SK-N-DZ (cell line): ENCODE results near the gene TM7SF3. TPM values are rescaled to one million over a fixed set of nuclear protein-coding genes. Genes with fewer than 3 reads are reported as not detected.
"Not testable (repeated sequence)": the region's sequence is repeated elsewhere in the genome, so short reads cannot be mapped to it uniquely, and the experiment has no call there.

Experiments
- DNase-seq: peaks from one replicate; pipeline ENCODE4 v3.0.0-alpha.2; 2015; ENCODE audit warnings: low spot score
- polyA plus RNA-seq, 2 experiments: library from polyadenylated mRNA; depleted of rRNA; stranded (reverse); fragments of >200 nt; gene quantifications; 2 replicates each; pipeline ENCODE4 v1.2.3, GENCODE V29; 2014

TM7SF3 gene
- 83.5 and 89.4 TPM in 2 replicates for polyA plus RNA-seq (2014; cell fraction: cytosol; rRNA removed)
- 36.0 and 85.9 TPM in 2 replicates for polyA plus RNA-seq (2014; cell fraction: nucleus; rRNA removed)

- peak; percentile 92 for DNase-seq
Measured at GRCh38 chr12:27014085-27014858, at the start of gene TM7SF3. Gene TM7SF3 (minus strand): TSS chr12:27014384. CDS start chr12:27014168, 216 bp downstream.

GRCh38 chr12:27063250-27063851, 49.2 kb upstream of the TM7SF3 start:
- no peak for DNase-seq

GRCh38 chr12:27061317-27061716, 47.1 kb upstream of the TM7SF3 start:
- no peak for DNase-seq

- no peak for DNase-seq
Measured at GRCh38 chr12:27060740-27061139, 46.6 kb upstream of the TM7SF3 start.

GRCh38 chr12:27057543-27057942, 43.4 kb upstream of the TM7SF3 start:
- DNase-seq = no peak

GRCh38 chr12:27055966-27056365, 41.8 kb upstream of the TM7SF3 start:
- no peak for DNase-seq

GRCh38 chr12:27052742-27053141, 38.6 kb upstream of the TM7SF3 start:
- DNase-seq = no peak

GRCh38 chr12:27052176-27052575, 38.0 kb upstream of the TM7SF3 start:
- DNase-seq = no peak

GRCh38 chr12:27048822-27049752, 34.9 kb upstream of the TM7SF3 start:
- DNase-seq = no peak

GRCh38 chr12:27042018-27042417, 27.8 kb upstream of the TM7SF3 start:
- DNase-seq = not testable (repeated sequence)

- not testable (repeated sequence) for DNase-seq
Measured at GRCh38 chr12:27040637-27041036, 26.5 kb upstream of the TM7SF3 start.

GRCh38 chr12:27034607-27035293, 20.6 kb upstream of the TM7SF3 start:
- DNase-seq = no peak

- no peak for DNase-seq
Measured at GRCh38 chr12:27032679-27033078, 18.5 kb upstream of the TM7SF3 start.

- no peak for DNase-seq
Measured at GRCh38 chr12:27031531-27031930, 17.3 kb upstream of the TM7SF3 start.

- DNase-seq = no peak
Measured at GRCh38 chr12:27026257-27026656, 12.1 kb upstream of the TM7SF3 start.

GRCh38 chr12:27025116-27025515, 10.9 kb upstream of the TM7SF3 start:
- DNase-seq = no peak

- DNase-seq = no peak
Measured at GRCh38 chr12:27024291-27024690, 10.1 kb upstream of the TM7SF3 start.

- no peak for DNase-seq
Measured at GRCh38 chr12:27020761-27021160, 6.6 kb upstream of the TM7SF3 start.

- DNase-seq = no peak
Measured at GRCh38 chr12:27018037-27018436, 3.9 kb upstream of the TM7SF3 start.

GRCh38 chr12:27017163-27017823, 3.1 kb upstream of the TM7SF3 start:
- not testable (repeated sequence) for DNase-seq

- peak; percentile 57 for DNase-seq
Measured at GRCh38 chr12:27015730-27016076, 1.5 kb upstream of the TM7SF3 start.
